Activated CD8-positive, alpha-beta memory T cell treated with anti-CD3 and anti-CD28 coated beads, Interleukin-2, amount 50 U/mL, for 48 hours (primary cell): Measurements from ENCODE around the gene TBC1D22A.
A peak's percentile ranks its signal among the peaks of the same experiment; 100 is the strongest.

ENCODE experiments used
- DNase-seq: peaks from one replicate; pipeline ENCODE4 v3.0.0-alpha.2; 2020

The TBC1D22A gene

DNA sequence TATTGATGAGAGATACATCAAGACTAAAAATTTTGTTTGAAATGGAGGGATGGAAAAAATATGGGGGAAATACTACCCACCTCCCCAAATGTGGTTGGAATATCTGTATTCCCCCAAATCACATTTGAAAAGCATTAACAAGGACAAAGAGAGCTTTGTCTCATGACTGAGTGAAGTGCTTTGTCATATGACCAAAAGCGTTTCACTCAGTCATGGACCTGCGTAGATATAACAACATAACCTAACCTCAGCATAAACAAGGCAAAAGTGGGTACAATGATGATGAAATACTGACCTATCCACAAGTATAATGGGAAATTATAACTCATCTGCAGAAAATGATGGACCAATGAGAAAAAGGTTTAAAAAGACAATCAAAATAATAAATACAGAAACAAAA is 418.3 kb downstream of the TBC1D22A start:
- no peak for DNase-seq

DNA sequence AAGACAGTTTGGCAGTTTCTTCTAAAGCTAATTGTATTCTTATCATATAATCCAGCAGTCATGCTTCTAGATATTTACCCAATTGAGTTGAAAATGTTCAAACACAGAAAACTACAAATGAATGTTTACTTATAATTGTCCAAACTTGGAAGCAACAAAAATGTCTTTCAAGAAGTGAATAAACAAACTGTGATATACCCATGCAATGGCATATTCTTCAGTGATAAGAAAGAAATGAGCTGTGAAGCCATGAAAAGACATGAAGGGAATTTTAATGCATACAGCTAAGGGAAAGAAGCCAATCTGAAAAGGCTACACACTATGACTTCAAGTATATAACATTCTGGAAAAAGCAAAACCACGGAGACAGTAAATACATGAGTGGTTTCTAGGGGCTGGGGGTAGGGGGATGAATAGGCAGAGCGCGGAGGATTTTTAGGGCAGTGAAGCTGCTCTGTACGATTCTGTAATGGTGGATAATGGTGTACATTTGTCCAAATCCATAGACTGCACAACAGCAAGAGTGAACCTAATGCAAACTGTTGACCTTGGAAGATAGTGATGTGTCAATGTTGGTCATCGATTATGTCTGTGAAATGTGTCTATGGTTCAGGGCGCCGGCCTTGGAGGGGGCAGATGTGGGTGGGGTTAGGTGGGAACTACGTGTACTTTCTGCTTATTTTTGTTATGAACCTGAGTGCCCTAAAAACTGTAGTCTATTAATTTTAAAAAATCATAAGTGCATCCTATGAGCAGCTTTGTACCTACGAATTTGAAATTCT is 424.9 kb downstream of the TBC1D22A start:
- DNase-seq, result no peak

DNA sequence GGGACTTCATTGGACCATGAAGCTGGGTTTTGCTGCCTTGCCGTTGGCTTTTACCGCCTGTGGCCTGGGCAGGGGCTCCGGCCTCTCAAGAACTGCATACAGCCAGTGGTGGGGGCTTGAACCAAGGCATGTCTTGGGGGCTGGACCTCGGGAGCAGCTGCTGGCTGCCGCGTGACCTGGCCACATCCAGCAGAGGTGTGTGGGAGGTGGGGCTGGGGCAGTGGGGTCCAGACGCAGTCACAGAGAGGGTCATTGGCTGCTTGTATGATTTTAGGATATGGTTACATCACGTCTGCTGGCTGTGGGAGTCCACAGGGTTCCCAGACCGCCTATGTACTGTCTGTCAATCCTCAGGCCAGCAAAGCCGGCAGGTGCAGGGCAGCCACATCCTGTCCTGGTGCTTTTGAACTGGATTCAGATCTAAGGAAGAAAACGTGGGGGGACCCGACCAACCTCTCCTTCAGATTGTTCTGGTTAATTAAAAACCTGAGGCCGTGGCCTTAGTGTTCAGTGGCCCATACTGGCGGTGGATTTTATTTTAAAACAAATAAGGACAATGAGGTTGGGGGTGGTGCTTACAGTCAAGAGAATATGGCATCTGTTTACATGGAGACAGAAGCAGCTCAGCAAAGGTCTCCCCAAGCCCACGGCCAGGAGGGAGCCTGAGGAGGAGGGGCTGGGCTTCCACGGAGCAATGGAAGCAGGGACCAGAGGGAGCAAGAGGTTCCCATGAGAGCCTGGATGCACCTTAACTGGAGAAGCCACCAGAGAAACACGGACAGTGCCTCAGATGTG is 426.0 kb downstream of the TBC1D22A start:
- no peak for DNase-seq

DNA sequence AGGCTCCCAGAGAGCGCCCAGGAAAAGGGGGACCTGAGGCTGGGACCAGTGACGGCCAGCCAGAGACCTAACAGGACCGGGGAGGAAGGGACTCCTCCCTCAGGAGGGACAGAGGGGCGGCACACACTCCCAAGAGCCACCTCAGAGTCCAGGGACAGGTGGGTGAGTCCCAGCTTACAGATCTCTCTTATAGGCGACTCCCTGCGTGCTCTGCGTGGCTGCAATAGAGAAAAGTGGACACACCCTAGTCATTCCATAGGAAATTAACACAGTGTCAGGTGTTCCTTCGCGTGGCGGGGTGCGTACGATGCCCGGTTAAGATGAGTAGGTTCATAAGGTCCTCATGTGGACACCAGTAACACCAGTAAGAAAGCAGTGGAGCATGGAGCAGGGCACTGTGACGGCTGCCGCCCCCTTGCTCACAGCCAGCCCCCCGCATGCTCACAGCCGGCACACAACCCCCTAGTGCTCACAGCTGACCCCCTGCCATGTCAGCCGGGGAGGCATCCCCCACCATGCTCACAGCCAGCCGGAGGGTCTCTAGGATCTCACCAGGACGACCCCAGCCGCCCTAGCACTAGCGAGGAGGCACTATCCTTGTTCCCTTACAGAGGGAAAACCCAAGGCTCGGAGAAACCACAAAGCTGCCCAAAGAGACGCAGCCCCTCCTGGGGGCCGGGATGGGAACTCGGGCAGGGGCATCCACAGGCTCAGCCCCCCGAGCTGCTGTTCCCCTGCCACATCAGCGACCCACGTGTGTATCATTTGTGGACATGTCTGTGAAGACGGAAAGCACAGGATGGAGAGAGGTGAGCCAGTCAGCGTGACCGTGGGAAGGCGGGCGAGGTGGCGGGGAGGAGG is 426.8 kb downstream of the TBC1D22A start:
- no peak for DNase-seq

DNA sequence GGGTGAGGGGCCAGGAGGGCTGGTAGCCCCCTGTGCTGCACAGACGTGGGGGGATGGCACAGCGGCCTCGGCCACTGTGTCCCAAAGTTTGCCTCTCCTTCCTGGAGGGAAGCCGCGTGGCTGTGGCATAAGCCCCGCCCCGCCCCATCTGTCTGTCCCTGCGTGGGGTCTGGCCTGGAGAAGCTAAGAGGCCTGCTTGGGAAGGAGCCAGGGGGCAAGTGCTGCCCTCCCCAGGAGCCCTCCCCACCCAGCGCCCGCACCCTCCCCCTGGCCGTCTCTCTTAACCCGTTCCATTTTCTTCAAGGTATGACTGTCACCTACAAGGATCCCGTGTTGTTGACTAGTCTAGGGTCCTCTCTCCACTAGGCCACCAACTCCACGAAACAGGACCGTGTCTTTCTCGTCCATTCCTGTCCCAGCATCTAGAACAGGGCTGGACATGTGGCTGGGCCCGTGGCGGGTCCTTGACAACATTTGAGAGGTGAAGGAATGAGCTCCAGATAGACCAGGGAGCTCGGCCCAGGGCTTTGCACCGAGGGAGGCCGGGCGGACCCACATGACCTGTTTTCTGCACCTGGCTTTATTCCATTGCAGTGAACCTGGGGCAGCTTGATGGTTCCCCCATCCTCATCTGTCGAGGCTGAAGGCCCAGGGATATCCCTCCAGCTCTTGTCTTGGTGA is 428.0 kb downstream of the TBC1D22A start:
- no peak for DNase-seq

DNA sequence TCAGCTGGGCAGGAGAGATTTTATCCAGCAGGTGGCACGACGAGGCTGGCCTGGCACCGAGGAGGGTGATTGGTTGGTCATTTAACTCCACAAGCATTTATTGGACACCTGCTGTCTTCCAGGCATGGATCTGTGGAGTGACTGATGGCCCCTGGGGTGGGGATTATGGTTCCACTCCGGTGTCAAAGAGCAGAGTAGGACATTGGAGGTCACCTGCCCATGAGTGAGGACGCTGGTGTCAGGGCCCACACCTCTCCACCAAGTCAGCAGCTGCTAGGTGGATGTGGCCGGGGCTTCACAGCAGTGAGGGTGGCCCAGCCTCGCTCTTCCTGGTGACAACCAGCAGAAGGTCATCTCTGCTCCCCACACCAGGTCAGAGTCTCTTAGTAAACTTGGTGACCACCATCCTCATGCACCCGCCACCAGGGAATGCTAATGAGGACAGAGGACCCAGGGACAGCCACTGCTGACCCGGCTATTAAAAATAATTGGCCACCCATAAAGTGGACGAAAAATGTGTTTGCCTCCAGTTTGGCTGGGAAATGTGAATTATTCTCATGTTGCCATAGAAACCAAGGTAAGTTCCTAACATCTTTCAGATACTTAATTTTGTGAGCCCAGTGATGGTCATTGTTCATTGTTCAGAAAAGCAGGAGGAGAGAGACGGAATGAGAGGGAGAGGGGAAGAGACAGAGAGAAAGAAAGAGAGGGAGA is 428.7 kb downstream of the TBC1D22A start:
- no peak for DNase-seq

DNA sequence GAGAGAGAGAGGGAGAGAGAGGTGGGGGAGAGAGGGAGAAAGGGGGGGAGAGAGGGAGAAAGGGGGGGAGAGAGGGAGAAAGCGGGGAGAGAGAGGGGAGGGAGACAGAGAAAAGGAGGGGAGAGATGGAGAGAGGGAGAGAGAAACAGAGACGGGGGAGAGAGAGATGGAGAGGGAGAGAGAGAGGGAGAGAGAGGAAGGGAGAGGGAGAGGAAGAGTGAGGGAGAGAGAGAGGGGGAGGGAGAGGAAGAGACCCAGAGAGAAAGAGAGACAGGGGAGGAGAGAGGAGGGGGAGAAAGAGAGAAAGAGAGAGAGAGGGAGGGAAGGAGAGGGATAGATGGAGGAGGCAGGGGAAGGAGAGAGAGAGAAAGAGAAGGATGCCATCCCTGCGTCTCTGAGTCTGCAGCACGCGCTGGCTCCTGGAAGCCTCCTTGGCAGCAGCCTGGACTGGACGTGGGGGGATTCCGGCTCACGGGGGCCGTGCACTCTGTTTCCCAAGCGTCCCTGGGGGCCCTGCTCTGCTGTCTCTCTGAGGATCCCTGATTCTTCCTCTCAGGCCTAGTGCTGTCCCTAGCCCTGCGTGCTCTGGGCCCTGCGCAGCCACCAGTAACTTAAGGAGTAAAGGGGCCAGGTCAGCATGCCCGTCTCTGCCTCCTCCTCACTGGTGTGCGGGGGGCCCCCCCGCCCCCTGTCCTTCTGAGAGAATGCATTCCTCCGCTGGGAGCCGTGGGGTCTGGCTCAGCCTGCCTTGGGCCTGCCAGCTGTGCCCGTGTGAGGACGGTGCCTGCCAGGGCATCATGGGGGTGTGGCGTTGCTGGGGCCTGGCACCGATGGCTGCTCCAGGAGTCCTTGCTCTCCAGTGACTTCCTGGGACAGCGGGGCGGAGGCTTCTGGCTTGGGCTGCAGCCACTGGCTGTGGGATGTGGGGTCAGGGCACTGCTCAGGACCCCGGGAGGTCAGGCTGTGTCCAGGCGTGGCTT is 429.5 kb downstream of the TBC1D22A start:
- DNase-seq, result no peak

DNA sequence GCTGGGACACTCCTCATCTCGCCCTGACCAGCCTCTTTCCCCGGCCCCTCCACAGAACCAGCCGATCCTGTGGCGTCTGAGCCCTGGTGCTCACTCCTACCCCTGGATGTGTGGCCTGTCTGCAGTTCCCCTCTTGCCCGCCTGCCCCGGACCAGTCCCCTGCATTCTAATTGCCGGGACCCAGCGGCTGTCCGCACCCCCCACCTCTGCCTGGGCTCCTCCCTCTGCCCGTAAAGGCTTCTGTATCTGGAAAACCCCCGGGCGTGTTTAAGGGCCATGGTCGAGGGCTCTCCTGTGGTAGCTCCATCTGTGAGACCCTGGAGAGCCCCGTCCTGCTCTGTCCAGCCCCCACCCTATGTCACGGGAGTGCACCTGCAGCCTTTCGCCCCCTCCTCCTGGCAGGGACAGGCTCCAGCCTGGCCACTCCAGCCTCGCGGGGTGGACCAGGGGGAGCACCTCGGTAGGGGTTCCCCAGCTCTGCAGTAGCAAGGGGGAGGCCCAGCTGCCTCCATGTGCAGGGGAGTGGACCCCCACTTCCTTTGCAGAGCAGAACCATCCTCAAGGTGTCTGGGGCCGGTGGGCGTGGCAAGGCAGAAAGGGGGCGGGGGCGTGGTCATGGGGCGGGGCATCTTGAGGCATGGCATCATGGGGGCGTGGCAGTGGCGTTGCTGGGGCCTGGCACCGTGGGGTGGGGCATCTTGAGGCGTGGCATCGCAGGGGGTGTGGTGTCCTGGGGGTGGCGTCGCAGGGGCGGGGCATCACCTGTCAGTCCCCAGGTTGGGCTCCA is 430.4 kb downstream of the TBC1D22A start:
- DNase-seq, result peak; percentile 54

DNA sequence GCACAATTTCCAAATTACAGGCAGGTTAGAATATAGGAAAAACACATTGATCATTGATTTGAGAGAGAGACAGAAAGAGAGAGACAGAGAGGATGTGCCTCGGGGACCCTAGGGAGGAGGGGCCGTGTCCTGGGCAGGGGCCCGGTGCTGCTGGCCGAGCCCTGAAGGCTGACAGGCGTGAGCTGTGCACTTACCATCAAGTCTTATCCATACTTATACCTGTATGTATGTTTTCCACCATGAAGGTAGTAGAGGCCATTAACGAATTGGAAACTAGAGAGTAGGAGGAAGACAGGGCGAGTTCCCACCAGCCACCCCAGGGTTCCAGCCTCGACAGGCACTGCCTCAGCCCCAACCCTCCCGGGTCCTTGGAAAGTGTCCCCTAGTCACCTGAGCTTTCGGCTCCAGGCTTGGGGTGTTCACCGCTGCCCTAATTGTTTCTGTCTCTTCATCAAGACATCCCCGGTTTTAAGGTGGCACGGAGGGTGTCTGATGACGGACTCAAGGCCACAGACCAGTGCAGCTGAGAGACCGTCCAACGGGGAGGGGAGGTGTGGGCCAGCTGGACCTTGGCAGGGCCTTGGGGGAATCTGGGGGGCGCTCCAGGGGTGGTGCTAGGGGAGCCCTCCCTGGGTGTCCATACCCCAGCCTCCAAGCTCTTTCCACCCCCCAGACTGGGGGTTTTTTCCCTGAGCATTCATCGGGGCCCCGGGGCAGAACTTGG is 431.3 kb downstream of the TBC1D22A start:
- DNase-seq, result peak; percentile 10

DNA sequence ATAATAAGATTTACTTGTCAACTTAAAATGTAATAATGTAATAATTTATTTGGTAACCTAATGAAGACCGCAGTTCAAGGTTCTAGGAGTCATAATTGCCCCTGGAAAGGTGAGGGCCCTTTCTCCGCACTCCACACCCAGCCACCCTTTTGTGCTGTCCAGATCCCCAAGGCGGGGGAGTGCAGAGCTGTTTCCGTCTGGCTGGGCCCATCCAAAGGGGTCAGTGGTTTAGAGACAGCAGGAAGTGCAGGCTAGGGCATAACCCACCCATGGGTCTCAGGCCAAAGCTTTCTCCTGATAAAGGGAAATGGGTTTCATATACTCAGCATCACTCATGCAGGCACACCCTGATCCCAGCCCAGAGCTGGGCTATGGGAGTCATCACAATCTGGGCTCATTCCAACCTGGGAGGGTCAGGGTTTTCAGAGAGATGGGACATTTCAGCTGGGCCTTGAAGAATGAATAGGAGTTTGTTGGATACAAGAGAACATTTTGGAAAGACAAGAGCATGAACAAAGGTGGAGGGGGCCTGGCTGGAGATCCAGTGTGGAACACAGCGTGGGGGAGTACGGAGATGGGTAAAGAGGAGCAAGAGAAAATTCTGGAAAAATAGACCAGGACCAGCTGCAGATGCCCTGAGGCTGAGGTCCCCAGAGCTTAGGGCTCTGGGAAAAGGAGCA is 432.2 kb downstream of the TBC1D22A start:
- DNase-seq, result peak; percentile 8

DNA sequence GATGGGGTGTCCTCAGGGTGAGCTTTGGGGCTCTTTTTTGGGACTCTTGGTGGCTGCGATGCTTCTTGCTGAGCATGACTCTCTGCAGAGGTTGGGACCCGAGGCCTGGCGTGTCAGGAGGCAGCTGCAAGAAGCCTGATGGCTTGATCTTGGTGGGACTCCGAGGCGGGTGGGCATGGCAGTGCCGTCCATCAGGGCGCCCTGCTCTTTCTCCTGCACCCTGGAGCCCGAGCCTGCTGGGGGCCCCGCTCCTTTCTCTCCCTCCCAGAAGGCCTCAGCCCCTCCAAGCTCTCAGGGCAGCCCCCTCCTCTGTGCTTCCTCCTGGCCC is 432.7 kb downstream of the TBC1D22A start:
- peak; percentile 26 for DNase-seq

DNA sequence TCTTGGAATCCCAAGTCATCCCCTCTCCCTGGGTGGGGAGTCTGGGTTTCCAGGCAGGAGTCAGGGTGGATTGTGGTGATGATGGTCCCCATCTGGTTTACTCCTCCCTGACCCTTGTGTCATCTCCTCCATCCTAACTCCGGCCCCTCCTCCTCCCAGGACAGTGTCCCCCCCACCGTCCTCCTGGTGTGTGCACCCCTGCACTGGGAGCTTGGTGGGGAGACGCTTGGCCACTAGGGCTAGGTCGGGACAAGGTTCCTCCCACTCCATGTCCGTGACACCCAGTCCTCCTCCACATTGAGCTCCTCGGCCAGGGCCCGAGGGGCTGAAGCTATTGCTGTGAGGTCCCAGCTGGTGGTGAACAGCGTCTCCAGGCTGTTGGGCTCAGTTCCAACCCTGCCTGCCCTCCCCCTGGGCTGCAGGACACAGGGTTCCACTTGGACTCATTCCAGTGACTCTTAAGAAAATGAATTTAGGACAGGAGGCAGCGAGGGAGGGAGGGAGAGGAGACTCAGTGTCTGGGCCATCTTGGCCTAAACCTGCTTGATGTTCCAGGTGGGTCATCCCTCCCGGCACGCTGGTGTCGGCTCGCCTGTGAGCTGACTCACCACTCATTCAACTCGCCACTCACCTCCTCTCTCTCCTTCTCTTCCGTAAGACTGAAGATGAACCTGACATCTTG is 433.2 kb downstream of the TBC1D22A start:
- DNase-seq, result peak; percentile 29

DNA sequence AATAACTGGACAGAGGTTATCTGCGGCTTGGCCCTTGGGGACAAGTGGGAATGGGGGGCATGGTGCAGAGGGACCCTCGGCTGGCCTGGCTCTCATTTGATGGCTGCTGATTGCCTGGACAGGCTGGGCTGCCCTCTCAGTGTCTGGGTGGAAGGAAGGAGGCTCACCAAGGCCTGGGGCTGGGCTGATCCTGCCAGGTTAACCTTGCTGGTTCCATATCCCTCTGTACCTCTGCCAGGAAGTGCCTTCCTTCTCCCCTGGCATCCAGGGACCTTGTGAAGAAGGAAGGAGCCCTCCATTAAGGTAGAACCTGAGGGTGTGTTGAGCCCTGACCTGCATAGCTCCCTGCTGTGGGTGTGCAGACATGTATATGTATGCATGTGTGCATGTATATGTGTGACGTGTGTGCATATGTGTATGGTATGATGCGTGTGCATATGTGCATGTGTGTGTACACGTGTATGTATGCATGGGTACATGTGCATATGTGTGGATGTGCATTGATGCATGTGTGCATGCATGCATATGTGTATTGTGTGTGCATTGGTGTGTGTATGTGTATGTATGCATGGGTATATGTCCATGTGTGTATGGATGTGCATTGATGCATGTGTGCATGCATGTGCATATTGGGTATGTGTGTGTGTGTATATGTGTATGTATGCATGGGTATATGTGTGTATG is 433.9 kb downstream of the TBC1D22A start:
- peak; percentile 18 for DNase-seq

DNA sequence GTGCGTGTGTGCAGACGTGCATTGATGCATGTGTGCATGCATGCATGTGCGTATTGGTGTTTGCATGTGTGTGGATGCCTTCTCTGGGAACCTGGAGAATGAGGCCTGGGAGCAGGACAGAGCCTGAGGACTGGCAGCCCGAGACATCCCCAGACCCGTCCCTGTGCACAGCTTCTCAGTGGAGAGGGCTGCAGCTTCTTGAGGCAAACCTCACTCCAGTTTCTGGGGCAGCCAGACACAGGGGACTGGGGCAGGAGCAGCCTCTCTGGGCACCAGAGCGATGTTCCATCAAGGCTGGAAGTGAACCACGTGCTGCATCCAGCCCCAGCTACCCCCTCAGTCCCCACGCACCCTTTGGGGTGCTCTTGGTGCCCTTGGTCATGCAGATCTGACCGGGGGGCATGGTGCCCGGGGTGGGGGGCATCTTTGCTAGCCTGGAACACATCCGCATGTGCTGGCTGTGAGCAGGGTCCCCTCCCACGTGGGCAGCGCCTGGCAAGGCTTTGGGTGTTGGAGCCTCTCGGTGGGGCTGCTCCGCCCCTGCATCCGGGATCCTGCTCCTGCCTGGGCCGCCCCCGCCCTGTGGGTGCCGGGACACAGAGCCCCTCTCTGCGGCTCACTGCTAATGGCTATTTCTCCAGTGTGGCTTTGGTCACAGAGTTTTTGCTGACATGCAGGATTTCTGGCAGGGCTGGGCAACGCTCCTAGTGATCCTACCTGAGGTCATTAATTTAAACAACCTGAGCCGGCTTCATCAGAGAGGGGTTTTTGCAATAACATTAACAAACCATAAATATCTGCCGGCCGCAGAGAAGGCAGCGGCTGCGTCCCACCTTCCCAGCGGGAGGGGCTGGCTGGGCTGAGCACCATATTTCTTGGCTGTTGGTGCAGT is 434.7 kb downstream of the TBC1D22A start:
- DNase-seq, result peak; percentile 28

DNA sequence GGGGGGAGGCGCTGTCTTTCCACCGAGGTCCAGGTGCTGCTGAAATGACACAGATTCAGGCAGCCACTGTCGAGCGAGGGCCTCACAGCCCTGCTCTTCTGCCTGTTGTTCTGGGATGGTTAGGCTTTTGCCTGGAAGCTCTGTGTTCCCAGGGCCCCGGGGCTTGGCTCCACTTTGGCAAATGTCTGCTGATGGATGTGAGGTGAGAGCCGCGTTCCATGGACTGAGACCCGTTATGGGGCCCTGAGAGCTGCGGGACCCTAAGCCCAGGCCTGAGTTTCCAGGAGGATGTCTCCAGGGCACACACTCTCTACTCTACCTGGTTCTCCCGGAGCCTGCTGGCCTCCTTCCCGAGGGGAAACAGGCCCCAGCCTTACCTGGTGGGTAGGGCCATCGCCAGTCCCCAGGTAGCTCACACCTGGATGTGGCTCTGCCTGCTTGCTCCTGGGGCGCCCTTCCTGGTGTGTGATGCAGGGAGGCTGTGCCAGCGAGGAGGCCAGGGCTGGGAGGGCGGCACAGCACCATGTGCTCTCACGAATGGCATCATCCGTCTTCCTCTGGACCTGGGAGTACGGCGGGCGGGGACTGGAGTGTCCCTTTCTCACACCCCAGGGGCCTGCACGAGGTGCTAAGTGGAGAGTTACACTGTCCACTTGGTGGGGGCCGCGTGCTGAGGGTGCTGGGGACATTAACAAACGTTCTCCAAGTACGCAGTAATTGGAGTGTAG is 435.5 kb downstream of the TBC1D22A start:
- DNase-seq, result peak; percentile 29

DNA sequence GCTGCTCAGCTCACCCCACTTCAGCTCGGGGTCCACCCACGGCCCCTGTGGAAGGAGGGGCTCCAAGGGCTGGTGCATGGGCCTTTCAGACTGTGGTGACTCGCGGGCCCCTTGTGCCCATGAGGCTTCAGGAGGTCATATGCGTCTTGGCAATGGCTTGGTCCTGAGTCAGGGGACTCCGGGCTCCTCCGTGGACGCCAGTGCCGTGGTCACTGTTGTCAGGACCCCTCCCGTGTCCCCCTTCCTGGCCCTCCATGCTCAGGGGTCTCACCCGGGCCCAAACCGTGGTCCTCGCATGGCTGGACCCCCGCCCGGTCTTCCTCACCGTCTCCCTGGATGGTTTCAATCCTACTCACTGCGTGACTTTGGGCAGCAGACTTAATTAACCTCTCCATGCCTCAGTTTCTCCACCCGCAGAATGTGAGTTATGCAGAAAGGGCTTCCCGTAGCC is 436.4 kb downstream of the TBC1D22A start:
- DNase-seq, result peak; percentile 33
